Camera-type eye (tissue), 1 donor: ENCODE measurements around the gene MAF. TPM values are rescaled to one million over a fixed set of nuclear protein-coding genes. Genes with fewer than 3 reads are reported as not detected.

Experiments
- total RNA-seq: library from RNA; depleted of rRNA; stranded (reverse); fragments of >200 nt; gene quantifications from one replicate; pipeline ENCODE4 v1.2.3, GENCODE V29; 2014

The MAF gene
- 34.6 TPM for total RNA-seq

DNA sequence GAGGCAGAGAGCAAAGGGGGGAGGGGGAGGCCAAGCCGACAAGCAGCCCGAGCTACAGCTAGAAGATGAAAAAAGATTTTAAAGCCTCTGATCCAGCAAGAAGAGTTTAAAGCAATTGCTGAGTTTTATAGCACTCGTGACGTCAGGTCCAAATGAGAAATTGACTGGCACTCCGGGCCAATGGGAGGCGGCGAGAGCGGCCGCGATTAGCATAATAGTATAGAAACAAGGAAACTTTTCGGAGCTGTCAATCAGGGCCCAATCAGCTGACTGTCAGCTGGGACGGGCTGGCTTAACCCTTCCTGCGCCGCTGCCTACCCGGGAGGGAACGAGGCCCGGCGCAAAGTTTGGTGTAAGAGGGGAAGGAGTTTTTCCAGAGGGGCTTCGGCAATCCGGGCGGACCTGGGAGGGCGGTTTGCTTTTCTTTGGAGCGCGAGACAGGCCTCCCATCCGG, at the start of gene MAF:
MAF (minus strand) TSS at position 100 of the 454 bp plus-strand sequence. CDS start 835 bp downstream, outside the sequence.

